ENCODE results near the gene USP25. TPM values are rescaled to one million over a fixed set of nuclear protein-coding genes. Genes with fewer than 3 reads are reported as not detected.

Gene USP25
- total RNA-seq, 1 experiment from 2014 or later = 33.6 TPM

- ChIA-PET CTCF (no interaction called here), POLR2A (no interaction called here), RAD21 (ENCODE audit: low non-redundant PET in 1 of 2, low total read pairs in 2 of 2, uncharacterized antibody in 2 of 2, unreplicated experiment in 2 of 2) (no interaction called here)
- Histone ChIP-seq H3K9me2 (ENCODE audit: insufficient read depth) (no peaks in the 10 kb centered on the region), H3K27ac (ENCODE audit: low read depth, low read length) (no peak overlapping the region), H3K4me2 (ENCODE audit: low read length) (no peak overlapping the region), H3K9ac (ENCODE audit: low read length) (no peak overlapping the region), H3K79me2 (ENCODE audit: insufficient read depth, low read length) (peaks cover 13% of the 10 kb centered on the region; the same call in 1 of the 2 replicates), H4K20me1 (ENCODE audit: insufficient read depth) (no peaks in the 10 kb centered on the region), H3K27me3 (ENCODE audit: insufficient read depth, low read length) (no peaks in the 10 kb centered on the region), H3K4me3 (replicated peaks in 1 of 2; ENCODE audit: low read depth in 1 of 2, low read length in 2 of 2) (no peak overlapping the region), H3K9me3 (ENCODE audit: control insufficient read depth in 1 of 2, insufficient read depth in 1 of 2, low read depth in 1 of 2, low read length in 2 of 2) (no peaks in the 10 kb centered on the region), H3K36me3 (ENCODE audit: control insufficient read depth in 1 of 2, insufficient read depth in 2 of 2, low read length in 2 of 2) (no peaks in the 10 kb centered on the region), H3K4me1 (ENCODE audit: control insufficient read depth in 1 of 2, insufficient read depth in 2 of 2, low read length in 2 of 2) (no peaks in the 10 kb centered on the region), H2AFZ (ENCODE audit: low read depth, low read length, poor library complexity, severe bottlenecking) (no peak overlapping the region)
- intact Hi-C loops (cut with micrococcal nuclease) = no loop called here
- BruUV-seq (replicated peaks) = no TSS peak
- no peak for ATAC-seq
- DNase-seq (ENCODE audit: low read depth, low spot score) = no peak
- no peak for TF ChIP-seq FOSL1 (IDR thresholded peaks at IDR 0.05; ENCODE audit: low read depth)
- TF ChIP-seq SP1 (IDR thresholded peaks at IDR 0.05; ENCODE audit: low read depth) = no peak
Observed at GRCh38 chr21:15781986-15782385, 52.2 kb downstream of the USP25 start.

GRCh38 chr21:15788847-15789523 is 59.2 kb downstream of the USP25 start:
- Histone ChIP-seq H3K9ac (ENCODE audit: low read length) (no peak overlapping the region), H4K20me1 (ENCODE audit: insufficient read depth) (no peaks in the 10 kb centered on the region), H3K27ac (ENCODE audit: low read depth, low read length) (no peak overlapping the region), H3K27me3 (ENCODE audit: insufficient read depth, low read length) (no peaks in the 10 kb centered on the region), H3K9me2 (ENCODE audit: insufficient read depth) (no peaks in the 10 kb centered on the region), H3K4me1 (ENCODE audit: control insufficient read depth in 1 of 2, insufficient read depth in 2 of 2, low read length in 2 of 2) (no peaks in the 10 kb centered on the region), H3K4me2 (ENCODE audit: low read length) (no peak overlapping the region), H2AFZ (ENCODE audit: low read depth, low read length, poor library complexity, severe bottlenecking) (no peak overlapping the region), H3K79me2 (ENCODE audit: insufficient read depth, low read length) (0 out of 2 replicates have a peak, but pooled peaks cover under 1% of the 10 kb centered on the region), H3K36me3 (ENCODE audit: control insufficient read depth in 1 of 2, insufficient read depth in 2 of 2, low read length in 2 of 2) (no peaks in the 10 kb centered on the region), H3K4me3 (replicated peaks in 1 of 2; ENCODE audit: low read depth in 1 of 2, low read length in 2 of 2) (no peak overlapping the region), H3K9me3 (ENCODE audit: control insufficient read depth in 1 of 2, insufficient read depth in 1 of 2, low read depth in 1 of 2, low read length in 2 of 2) (no peaks in the 10 kb centered on the region)
- DNase-seq (ENCODE audit: low read depth, low spot score) (no peak), ATAC-seq (no peak)
- RAD21 ChIA-PET (ENCODE audit: low non-redundant PET in 1 of 2, low total read pairs in 2 of 2, uncharacterized antibody in 2 of 2, unreplicated experiment in 2 of 2) = no interaction called here
- TF ChIP-seq SRF (IDR thresholded peaks at IDR 0.05; ENCODE audit: low read depth) (no peak), EGR1 (IDR thresholded peaks at IDR 0.05; ENCODE audit: low read depth) (no peak)
- POLR2A ChIA-PET = no interaction called here
- intact Hi-C loops (cut with micrococcal nuclease) = no loop called here
- CTCF ChIA-PET = no interaction called here
- BruUV-seq (replicated peaks) = no TSS peak
